C4-2B (cell line): ENCODE measurements around the gene BHLHE40.

ENCODE experiments used
- CTCF ChIP-seq: fragments of 450-650 bp; conservative IDR thresholded peaks from 2 replicates; pipeline ENCODE4 v1.5.1; 2017; ENCODE audit warnings: mild to moderate bottlenecking
- ZFX ChIP-seq: fragments of 450-650 bp; IDR thresholded peaks from 2 replicates; pipeline ENCODE4 v1.6.1; 2017

- TF ChIP-seq CTCF (no peak), ZFX (no peak)
These were observed 40.0 kb upstream of the BHLHE40 start for GRCh38 chr3:4939276-4939675.
